ENCODE data around the gene SST.
"Not testable (repeated sequence)": the region's sequence is repeated elsewhere in the genome, so short reads cannot be mapped to it uniquely, and the experiment has no call there.

Gene SST

DNA sequence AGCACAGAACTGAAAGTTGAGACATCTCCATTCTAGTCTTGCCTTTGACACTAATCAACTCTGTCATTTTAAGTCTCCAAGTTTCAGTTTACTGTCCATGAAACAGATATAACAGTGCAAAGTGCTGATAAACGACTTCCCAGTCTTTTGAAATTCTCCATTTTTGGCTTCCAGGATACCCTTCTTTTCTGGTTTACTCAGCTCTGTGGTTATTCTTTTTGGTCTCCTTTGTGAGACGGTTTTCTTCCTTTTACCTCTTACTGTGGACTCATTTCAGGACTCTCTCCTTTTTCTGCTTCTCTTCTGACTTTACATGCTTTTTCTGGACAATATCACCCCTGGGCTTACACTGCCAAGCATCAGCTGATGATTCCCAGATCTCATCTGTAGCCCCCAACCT, 18.9 kb downstream of the SST start:
- Histone ChIP-seq H3K4me1 (ENCODE audit: low read length) (peaks cover 47% of the 10 kb centered on the region), H4K20me1 (ENCODE audit: insufficient read depth, low read length) (no peaks in the 10 kb centered on the region), H3K4me3 (ENCODE audit: low read length) (no peak overlapping the region), H3K9me3 (ENCODE audit: insufficient read depth, low read length) (0 out of 2 replicates have a peak, but pooled peaks cover 5% of the 10 kb centered on the region), H2AFZ (ENCODE audit: low read depth, low read length) (no peak overlapping the region), H3K36me3 (replicated peaks; ENCODE audit: low read depth, low read length) (peaks cover 3% of the 10 kb centered on the region), H3K4me2 (ENCODE audit: low read length) (0 out of 2 replicates have a peak overlapping the region, but pooled peaks have one; percentile 14), H3K27ac (ENCODE audit: low read length) (no peak overlapping the region), H3K79me2 (ENCODE audit: low read length) (no peaks in the 10 kb centered on the region), H3K27me3 (ENCODE audit: low read depth, low read length) (peaks cover 71% of the 10 kb centered on the region), H3K9ac (ENCODE audit: low read length) (no peak overlapping the region)
- TF ChIP-seq, protein P1, sequence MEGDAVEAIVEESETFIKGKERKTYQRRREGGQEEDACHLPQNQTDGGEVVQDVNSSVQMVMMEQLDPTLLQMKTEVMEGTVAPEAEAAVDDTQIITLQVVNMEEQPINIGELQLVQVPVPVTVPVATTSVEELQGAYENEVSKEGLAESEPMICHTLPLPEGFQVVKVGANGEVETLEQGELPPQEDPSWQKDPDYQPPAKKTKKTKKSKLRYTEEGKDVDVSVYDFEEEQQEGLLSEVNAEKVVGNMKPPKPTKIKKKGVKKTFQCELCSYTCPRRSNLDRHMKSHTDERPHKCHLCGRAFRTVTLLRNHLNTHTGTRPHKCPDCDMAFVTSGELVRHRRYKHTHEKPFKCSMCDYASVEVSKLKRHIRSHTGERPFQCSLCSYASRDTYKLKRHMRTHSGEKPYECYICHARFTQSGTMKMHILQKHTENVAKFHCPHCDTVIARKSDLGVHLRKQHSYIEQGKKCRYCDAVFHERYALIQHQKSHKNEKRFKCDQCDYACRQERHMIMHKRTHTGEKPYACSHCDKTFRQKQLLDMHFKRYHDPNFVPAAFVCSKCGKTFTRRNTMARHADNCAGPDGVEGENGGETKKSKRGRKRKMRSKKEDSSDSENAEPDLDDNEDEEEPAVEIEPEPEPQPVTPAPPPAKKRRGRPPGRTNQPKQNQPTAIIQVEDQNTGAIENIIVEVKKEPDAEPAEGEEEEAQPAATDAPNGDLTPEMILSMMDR (IDR thresholded peaks at IDR 0.05; ENCODE audit: low read depth, low read length): no peak
- TF ChIP-seq EZH2phosphoT487 (IDR thresholded peaks at IDR 0.05; ENCODE audit: low read depth): no peak

DNA sequence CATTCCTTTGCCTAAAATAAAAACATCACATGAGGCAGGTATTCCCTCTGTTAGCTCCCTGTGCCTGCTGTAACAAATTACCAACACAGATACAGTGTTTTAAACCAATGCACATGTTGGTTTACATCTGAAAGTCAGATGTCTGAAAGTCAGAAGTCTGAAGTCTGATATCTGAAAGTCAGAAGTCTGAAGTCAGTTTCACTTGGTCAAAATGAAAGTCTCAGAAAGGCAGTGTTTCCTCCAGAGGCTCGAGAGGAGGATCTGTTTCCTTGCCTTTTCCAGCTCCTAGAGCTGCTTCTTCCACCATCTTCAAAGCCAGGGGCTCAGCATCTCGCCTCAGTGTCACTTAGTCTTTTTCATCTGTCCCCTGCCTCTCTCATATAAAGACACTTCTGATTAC, 22.0 kb downstream of the SST start:
- 0 out of 2 replicates have a peak, but pooled peaks cover 5% of the 10 kb centered on the region for H3K9me3 ChIP-seq (ENCODE audit: insufficient read depth, low read length)
- no peaks in the 10 kb centered on the region for H3K79me2 ChIP-seq (ENCODE audit: low read length)
- peaks cover 59% of the 10 kb centered on the region for H3K27me3 ChIP-seq (ENCODE audit: low read depth, low read length)
- H4K20me1 ChIP-seq (ENCODE audit: insufficient read depth, low read length): no peaks in the 10 kb centered on the region
- H3K4me1 ChIP-seq (ENCODE audit: low read length): peaks cover 47% of the 10 kb centered on the region
- no peak overlapping the region for H3K4me3 ChIP-seq (ENCODE audit: low read length)
- H3K4me2 ChIP-seq (ENCODE audit: low read length): peak overlapping the region; percentile 40
- H3K27ac ChIP-seq (ENCODE audit: low read length): 0 out of 2 replicates have a peak overlapping the region, but pooled peaks have one; percentile 8
- H2AFZ ChIP-seq (ENCODE audit: low read depth, low read length): no peak overlapping the region
- TF ChIP-seq, protein P1 (IDR thresholded peaks at IDR 0.05; ENCODE audit: low read depth, low read length): no peak
- TF ChIP-seq EZH2phosphoT487 (IDR thresholded peaks at IDR 0.05; ENCODE audit: low read depth): no peak
- H3K36me3 ChIP-seq (replicated peaks; ENCODE audit: low read depth, low read length): peaks cover 3% of the 10 kb centered on the region
- H3K9ac ChIP-seq (ENCODE audit: low read length): no peak overlapping the region

DNA sequence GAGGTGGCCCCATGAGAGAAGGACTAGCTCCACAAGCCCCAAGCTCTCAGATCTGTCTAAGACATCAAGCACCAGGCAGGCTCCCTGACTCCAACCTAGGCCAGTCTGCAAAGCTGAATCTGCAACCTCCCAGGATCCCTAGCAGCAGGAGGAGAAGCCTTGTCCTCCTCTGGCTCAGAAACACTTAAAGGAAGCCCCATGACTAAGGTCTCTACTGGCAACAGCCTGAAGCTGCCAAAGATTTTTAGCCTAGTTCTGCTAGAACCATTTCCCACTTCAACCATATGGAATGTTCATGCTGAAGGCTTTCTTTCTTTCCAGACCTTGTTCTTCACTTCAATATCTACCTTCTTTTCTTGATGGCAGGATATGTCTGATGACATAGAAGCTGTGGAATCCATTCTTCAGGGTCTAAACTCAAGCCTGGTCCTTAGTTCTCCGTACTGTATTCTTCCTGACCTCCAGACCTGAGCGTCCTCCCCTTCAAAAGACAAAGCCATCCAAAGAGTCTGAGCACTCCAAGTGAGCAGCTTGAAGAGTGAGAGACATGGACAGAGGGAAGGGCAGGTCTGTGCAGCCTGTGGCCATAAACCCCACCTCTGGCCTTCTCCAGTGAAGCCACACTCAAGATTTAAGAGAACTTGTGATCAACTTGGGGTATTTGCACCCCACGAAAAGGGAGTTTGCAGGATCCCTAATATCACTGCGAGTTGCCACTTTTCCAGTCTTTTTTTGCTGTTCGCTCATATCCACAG, 23.1 kb downstream of the SST start:
- peaks cover 56% of the 10 kb centered on the region for H3K27me3 ChIP-seq (ENCODE audit: low read depth, low read length)
- 0 out of 2 replicates have a peak, but pooled peaks cover 5% of the 10 kb centered on the region for H3K9me3 ChIP-seq (ENCODE audit: insufficient read depth, low read length)
- no peak overlapping the region for H2AFZ ChIP-seq (ENCODE audit: low read depth, low read length)
- no peak overlapping the region for H3K27ac ChIP-seq (ENCODE audit: low read length)
- H3K4me1 ChIP-seq (ENCODE audit: low read length): peaks cover 47% of the 10 kb centered on the region
- peak overlapping the region; percentile 40; the same call in 1 of the 2 replicates for H3K4me2 ChIP-seq (ENCODE audit: low read length)
- no peak overlapping the region for H3K4me3 ChIP-seq (ENCODE audit: low read length)
- no peaks in the 10 kb centered on the region for H3K79me2 ChIP-seq (ENCODE audit: low read length)
- H3K36me3 ChIP-seq (replicated peaks; ENCODE audit: low read depth, low read length): peaks cover 3% of the 10 kb centered on the region
- no peak overlapping the region for H3K9ac ChIP-seq (ENCODE audit: low read length)
- no peaks in the 10 kb centered on the region for H4K20me1 ChIP-seq (ENCODE audit: insufficient read depth, low read length)
- TF ChIP-seq, protein P1 (IDR thresholded peaks at IDR 0.05; ENCODE audit: low read depth, low read length): no peak

DNA sequence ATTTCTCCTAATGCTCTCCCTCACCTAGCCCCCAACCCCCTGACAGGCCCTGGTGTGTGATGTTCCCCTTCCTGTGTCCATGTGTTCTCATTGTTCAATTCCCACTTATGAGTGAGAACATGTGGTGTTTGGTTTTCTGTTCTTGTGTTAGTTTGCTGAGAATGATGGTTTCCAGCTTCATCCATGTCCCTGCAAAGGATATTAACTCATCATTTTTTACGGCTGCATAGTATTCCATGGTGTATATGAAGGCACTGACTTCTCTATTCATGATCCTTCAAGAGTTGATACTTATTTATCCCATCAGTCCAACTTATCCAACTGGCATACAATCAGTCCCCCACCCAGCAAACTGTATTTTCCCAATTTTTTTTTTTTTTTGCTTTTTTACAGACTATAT, 24.8 kb downstream of the SST start:
- H3K36me3 ChIP-seq (replicated peaks; ENCODE audit: low read depth, low read length): not testable (repeated sequence)
- H3K4me1 ChIP-seq (ENCODE audit: low read length): peaks cover 40% of the 10 kb centered on the region

More for the DNA sequence above, 24.8 kb downstream of the SST start:
- peaks cover 42% of the 10 kb centered on the region for H3K27me3 ChIP-seq (ENCODE audit: low read depth, low read length)
- not testable (repeated sequence) for H3K79me2 ChIP-seq (ENCODE audit: low read length); H3K9me3 ChIP-seq (ENCODE audit: insufficient read depth, low read length); H4K20me1 ChIP-seq (ENCODE audit: insufficient read depth, low read length); H2AFZ ChIP-seq (ENCODE audit: low read depth, low read length); H3K4me3 ChIP-seq (ENCODE audit: low read length); H3K27ac ChIP-seq (ENCODE audit: low read length); H3K9ac ChIP-seq (ENCODE audit: low read length); H3K4me2 ChIP-seq (ENCODE audit: low read length)
